A673 (cell line): ENCODE results near the gene AP1S2. TPM values are rescaled to one million over a fixed set of nuclear protein-coding genes. Genes with fewer than 3 reads are reported as not detected.

Experiments
- BruUV-seq: library from RNA; stranded (reverse); fragments of 400-500 nt; replicated peaks from 2 replicates; lab custom pipeline; 2021; lab: Mats Ljungman, UMichigan
- CTCF ChIA-PET: fragments of 300-600 bp; sonication (Branson Sonifier 250); formaldehyde crosslinking; loops from one replicate; lab custom pipeline; 2022; ENCODE audit warnings: antibody characterized with exemption; lab: Charles Lee
- POLR2A ChIA-PET: fragments of 300-600 bp; sonication (Branson Sonifier 250); formaldehyde crosslinking; loops from one replicate; lab custom pipeline; 2022; ENCODE audit warnings: antibody characterized with exemption; ENCODE audit not compliant: low non-redundant PET; lab: Charles Lee
- DNase-seq: peaks from one replicate; pipeline ENCODE4 v3.0.0-alpha.2; 2015; ENCODE audit warnings: low spot score
- H3K27ac ChIP-seq: fragments of 200-600 bp; sonication (generic); 2 replicates; pipeline ENCODE4 v1.5.1; 2016; ENCODE audit warnings: mixed run types, low read depth, mild to moderate bottlenecking, mixed read lengths, antibody characterized with exemption, low read length; ENCODE audit not compliant: poor library complexity, severe bottlenecking
- H3K27me3 ChIP-seq: fragments of 200-600 bp; sonication (generic); replicated peaks from 2 replicates; pipeline ENCODE4 v1.6.1; 2017; ENCODE audit warnings: mixed run types, low read depth, mild to moderate bottlenecking, mixed read lengths, antibody characterized with exemption, low read length; ENCODE audit not compliant: insufficient read depth, poor library complexity
- H3K36me3 ChIP-seq: fragments of 200-600 bp; sonication (generic); 2 replicates; pipeline ENCODE4 v1.6.1; 2016; ENCODE audit warnings: mixed run types, mild to moderate bottlenecking, mixed read lengths, antibody characterized with exemption, low read length; ENCODE audit not compliant: insufficient read depth, poor library complexity, severe bottlenecking
- H3K4me1 ChIP-seq: fragments of 200-600 bp; sonication (generic); 2 replicates; pipeline ENCODE4 v1.6.1; 2017; ENCODE audit warnings: mixed run types, mild to moderate bottlenecking, mixed read lengths, antibody characterized with exemption, low read length; ENCODE audit not compliant: insufficient read depth, poor library complexity, severe bottlenecking
- H3K4me3 ChIP-seq: fragments of 200-600 bp; sonication (generic); 2 replicates; pipeline ENCODE4 v1.5.1; 2016; ENCODE audit warnings: low read depth, mixed run types, mild to moderate bottlenecking, mixed read lengths, low read length; ENCODE audit not compliant: poor library complexity, severe bottlenecking
- H3K9me3 ChIP-seq: fragments of 200-600 bp; sonication (generic); 2 replicates; pipeline ENCODE4 v1.6.1; 2016; ENCODE audit warnings: mixed run types, low read depth, mild to moderate bottlenecking, mixed read lengths, antibody characterized with exemption, low read length; ENCODE audit not compliant: poor library complexity, severe bottlenecking
- CTCF ChIP-seq: fragments of 300-800, 200-600 bp; sonication (generic); conservative IDR thresholded peaks from 2 replicates; pipeline ENCODE4 v1.5.1; 2017; ENCODE audit warnings: low read depth, mild to moderate bottlenecking, antibody characterized with exemption, low read length, moderate library complexity, mixed read lengths
- EZH2 ChIP-seq: fragments of 200-600 bp; sonication (generic); IDR thresholded peaks from 2 replicates; pipeline ENCODE4 v1.6.1; 2017; ENCODE audit warnings: borderline replicate concordance, low read depth, mild to moderate bottlenecking, mixed read lengths, antibody characterized with exemption, low read length; ENCODE audit not compliant: poor library complexity, severe bottlenecking
- intact Hi-C: fragments of 100-400 bp; cut with micrococcal nuclease; formaldehyde crosslinking; loops from one replicate; pipeline ENCODE4 v1.10.0; 2022; ENCODE audit not compliant: unreplicated experiment
- total RNA-seq: library from RNA; stranded (reverse); gene quantifications from 2 replicates; pipeline ENCODE4 v1.2.3, GENCODE V29; 2021

Gene AP1S2
- total RNA-seq, 1 experiment from 2014 or later, result 59.3 TPM

- Histone ChIP-seq H3K27me3 (peaks cover 14% of the 10 kb centered on the region), H3K36me3 (no peaks in the 10 kb centered on the region), H3K9me3 (no peaks in the 10 kb centered on the region), H3K4me1 (no peaks in the 10 kb centered on the region), H3K4me3 (no peak overlapping the region), H3K27ac (no peak overlapping the region)
- DNase-seq, result no peak
- intact Hi-C loops, result no loop called here
- ChIA-PET POLR2A (no interaction called here), CTCF (no interaction called here)
- TF ChIP-seq EZH2, result no peak
- no peak for TF ChIP-seq CTCF
- no TSS peak for BruUV-seq
Observed at GRCh38 chrX:15877380-15877779, 22.8 kb upstream of the AP1S2 start.

GRCh38 chrX:15874672-15875071 is 20.1 kb upstream of the AP1S2 start:
- no peak for DNase-seq
- H3K4me1 ChIP-seq, result no peaks in the 10 kb centered on the region
- TF ChIP-seq EZH2 (no peak), CTCF (no peak)
- POLR2A ChIA-PET, result no interaction called here
- no peak overlapping the region for H3K4me3 ChIP-seq
- CTCF ChIA-PET, result no interaction called here
- H3K27me3 ChIP-seq, result peaks cover 14% of the 10 kb centered on the region
- BruUV-seq, result no TSS peak
- H3K36me3 ChIP-seq, result no peaks in the 10 kb centered on the region
- no peak overlapping the region for H3K27ac ChIP-seq
- no peaks in the 10 kb centered on the region for H3K9me3 ChIP-seq
- intact Hi-C loops, result no loop called here

GRCh38 chrX:15873566-15873965 is 19.0 kb upstream of the AP1S2 start:
- Histone ChIP-seq H3K27ac (no peak overlapping the region), H3K27me3 (peaks cover 18% of the 10 kb centered on the region), H3K9me3 (no peaks in the 10 kb centered on the region), H3K36me3 (no peaks in the 10 kb centered on the region), H3K4me1 (no peaks in the 10 kb centered on the region), H3K4me3 (no peak overlapping the region)
- ChIA-PET CTCF (no interaction called here), POLR2A (no interaction called here)
- no peak for DNase-seq
- TF ChIP-seq CTCF, result no peak
- no TSS peak for BruUV-seq
- intact Hi-C loops, result no loop called here
